ENCODE data around the gene ITGAL.
"Not testable (repeated sequence)": the region's sequence is repeated elsewhere in the genome, so short reads cannot be mapped to it uniquely, and the experiment has no call there.

ITGAL gene

DNA sequence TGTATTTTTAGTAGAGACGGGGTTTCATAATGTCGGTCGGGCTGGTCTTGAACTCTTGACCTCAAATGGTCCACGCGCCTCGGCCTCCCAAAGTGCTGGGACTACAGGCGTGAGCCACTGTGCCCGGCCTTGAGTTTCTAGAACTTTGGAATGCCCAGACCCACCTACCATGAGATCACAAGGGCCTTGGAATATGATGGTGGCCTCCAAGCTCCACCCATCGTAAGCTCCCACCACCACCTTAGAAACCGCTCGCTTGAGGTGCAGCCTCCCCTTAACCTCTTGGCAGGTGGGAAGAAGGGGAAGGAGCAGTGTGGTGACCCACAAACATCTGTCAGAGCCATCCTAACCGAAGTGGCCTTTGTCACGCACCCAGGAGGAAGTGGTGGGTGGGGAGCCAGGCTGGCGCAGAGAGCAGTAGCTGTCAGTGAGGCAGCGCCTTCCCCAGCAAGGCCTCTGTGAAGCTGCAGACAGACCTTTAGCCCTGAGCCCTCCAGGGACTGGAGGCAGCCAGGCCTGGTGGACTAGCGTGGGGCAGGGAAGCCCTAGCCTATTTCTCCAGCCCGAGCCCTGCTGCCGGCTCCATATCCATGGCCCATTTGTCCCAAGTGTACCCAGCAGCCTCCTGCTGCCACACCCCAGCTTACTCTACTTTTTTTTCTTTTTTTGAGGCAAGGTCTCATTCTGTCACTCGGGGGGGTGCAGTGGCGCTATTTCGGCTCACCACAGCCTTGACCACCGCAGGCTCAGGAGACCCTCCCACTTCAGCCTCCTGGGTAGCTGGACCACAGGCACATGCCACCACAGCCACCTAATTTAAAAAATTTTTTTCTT lies 13.8 kb upstream of the ITGAL start:
- H3K4me2 ChIP-seq (ENCODE audit: low read length): peak overlapping the region; percentile 5
- H3K9ac ChIP-seq (ENCODE audit: low read length): peak overlapping the region; percentile 0; the same call in 1 of the 2 replicates
- H3K36me3 ChIP-seq (replicated peaks; ENCODE audit: low read depth, low read length): no peaks in the 10 kb centered on the region
- peaks cover 33% of the 10 kb centered on the region for H3K4me1 ChIP-seq (ENCODE audit: low read length)
- no peaks in the 10 kb centered on the region for H3K27me3 ChIP-seq (ENCODE audit: low read depth, low read length)
- H4K20me1 ChIP-seq (ENCODE audit: insufficient read depth, low read length): no peaks in the 10 kb centered on the region
- no peak overlapping the region for H3K4me3 ChIP-seq (ENCODE audit: low read length)
- TF ChIP-seq EZH2phosphoT487 (IDR thresholded peaks at IDR 0.05; ENCODE audit: low read depth): no peak
- no peaks in the 10 kb centered on the region for H3K9me3 ChIP-seq (ENCODE audit: insufficient read depth, low read length)
- H3K27ac ChIP-seq (ENCODE audit: low read length): no peak overlapping the region
- H3K79me2 ChIP-seq (ENCODE audit: low read length): no peaks in the 10 kb centered on the region
- peak overlapping the region; percentile 56; the same call in 1 of the 2 replicates for H2AFZ ChIP-seq (ENCODE audit: low read depth, low read length)

DNA sequence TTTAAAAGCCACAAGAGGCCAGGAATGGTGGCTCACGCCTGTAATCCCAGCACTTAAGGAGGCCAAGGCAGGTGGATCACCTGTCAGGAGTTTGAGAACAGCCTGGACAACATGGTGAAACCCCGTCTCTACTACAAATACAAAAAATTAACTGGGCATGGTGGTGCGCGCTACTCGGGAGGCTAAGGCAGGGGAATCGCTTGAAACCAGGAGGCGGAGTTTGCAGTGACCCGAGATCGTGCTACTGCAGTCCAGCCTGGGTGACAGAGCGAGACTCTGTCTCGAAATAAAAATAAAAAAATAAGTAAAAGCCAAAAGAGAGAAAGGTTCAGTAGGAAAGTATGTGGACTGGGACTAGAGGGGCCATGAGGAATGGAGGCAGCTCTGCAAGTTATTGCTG lies 13.1 kb upstream of the ITGAL start:
- Histone ChIP-seq H3K4me1 (ENCODE audit: low read length) (peaks cover 31% of the 10 kb centered on the region), H3K9ac (ENCODE audit: low read length) (no peak overlapping the region), H2AFZ (ENCODE audit: low read depth, low read length) (no peak overlapping the region), H3K27ac (ENCODE audit: low read length) (no peak overlapping the region), H3K9me3 (ENCODE audit: insufficient read depth, low read length) (no peaks in the 10 kb centered on the region), H3K4me3 (ENCODE audit: low read length) (no peak overlapping the region), H3K4me2 (ENCODE audit: low read length) (peak overlapping the region; percentile 5), H3K27me3 (ENCODE audit: low read depth, low read length) (no peaks in the 10 kb centered on the region), H3K36me3 (replicated peaks; ENCODE audit: low read depth, low read length) (no peaks in the 10 kb centered on the region), H3K79me2 (ENCODE audit: low read length) (no peaks in the 10 kb centered on the region), H4K20me1 (ENCODE audit: insufficient read depth, low read length) (no peaks in the 10 kb centered on the region)
- TF ChIP-seq EZH2phosphoT487 (IDR thresholded peaks at IDR 0.05; ENCODE audit: low read depth): no peak

DNA sequence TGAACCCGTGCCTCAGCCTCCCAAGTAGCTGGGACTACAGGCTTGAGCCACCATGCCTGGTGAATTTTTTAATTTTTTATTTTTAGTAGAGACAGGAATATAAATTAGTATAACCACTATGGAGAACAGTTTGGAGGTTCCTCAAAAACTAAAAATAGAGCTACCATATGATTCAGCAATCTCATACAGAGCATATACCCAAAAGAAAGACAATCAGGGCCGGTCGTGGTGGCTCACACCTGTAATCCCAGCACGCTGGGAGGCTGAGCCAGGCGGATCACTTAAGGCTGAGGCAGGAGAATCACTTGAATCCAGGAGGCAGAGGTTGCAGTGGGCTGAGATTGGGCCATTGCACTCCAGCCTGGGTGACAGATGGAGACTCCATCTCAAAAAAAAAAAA lies 11.1 kb upstream of the ITGAL start:
- not testable (repeated sequence) for H3K9me3 ChIP-seq (ENCODE audit: insufficient read depth, low read length); H2AFZ ChIP-seq (ENCODE audit: low read depth, low read length); H3K4me3 ChIP-seq (ENCODE audit: low read length); H3K4me2 ChIP-seq (ENCODE audit: low read length); H3K36me3 ChIP-seq (replicated peaks; ENCODE audit: low read depth, low read length); H3K9ac ChIP-seq (ENCODE audit: low read length); H3K79me2 ChIP-seq (ENCODE audit: low read length); H3K27ac ChIP-seq (ENCODE audit: low read length); H4K20me1 ChIP-seq (ENCODE audit: insufficient read depth, low read length); H3K27me3 ChIP-seq (ENCODE audit: low read depth, low read length)
- H3K4me1 ChIP-seq (ENCODE audit: low read length): peaks cover 25% of the 10 kb centered on the region

DNA sequence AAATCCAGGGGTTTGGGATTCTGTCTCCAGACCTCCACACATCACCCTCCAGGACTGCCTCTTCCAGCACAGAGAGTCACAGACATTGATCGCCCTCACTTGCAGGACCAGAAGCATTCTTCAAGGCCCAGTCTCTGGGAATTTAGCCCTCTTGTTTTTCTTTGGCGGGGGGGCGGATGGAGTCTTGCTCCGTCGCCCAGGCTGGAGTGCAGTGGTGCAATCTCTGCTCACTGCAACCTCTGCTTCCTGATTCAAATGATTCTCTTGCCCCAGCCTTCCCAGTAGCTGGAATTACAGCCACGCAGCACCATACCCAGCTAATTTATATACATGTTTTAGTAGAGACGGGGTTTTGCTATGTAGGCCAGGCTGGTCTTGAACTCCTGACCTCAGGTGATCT lies 8.5 kb upstream of the ITGAL start:
- no peaks in the 10 kb centered on the region for H4K20me1 ChIP-seq (ENCODE audit: insufficient read depth, low read length)
- no peaks in the 10 kb centered on the region for H3K27me3 ChIP-seq (ENCODE audit: low read depth, low read length)
- H3K27ac ChIP-seq (ENCODE audit: low read length): no peak overlapping the region
- H3K4me1 ChIP-seq (ENCODE audit: low read length): peaks cover 15% of the 10 kb centered on the region
- H3K9ac ChIP-seq (ENCODE audit: low read length): no peak overlapping the region
- H3K4me3 ChIP-seq (ENCODE audit: low read length): no peak overlapping the region
- H3K79me2 ChIP-seq (ENCODE audit: low read length): no peaks in the 10 kb centered on the region
- H3K36me3 ChIP-seq (replicated peaks; ENCODE audit: low read depth, low read length): no peaks in the 10 kb centered on the region
- H2AFZ ChIP-seq (ENCODE audit: low read depth, low read length): no peak overlapping the region
- H3K9me3 ChIP-seq (ENCODE audit: insufficient read depth, low read length): no peaks in the 10 kb centered on the region
- H3K4me2 ChIP-seq (ENCODE audit: low read length): no peak overlapping the region
- TF ChIP-seq, protein P1, sequence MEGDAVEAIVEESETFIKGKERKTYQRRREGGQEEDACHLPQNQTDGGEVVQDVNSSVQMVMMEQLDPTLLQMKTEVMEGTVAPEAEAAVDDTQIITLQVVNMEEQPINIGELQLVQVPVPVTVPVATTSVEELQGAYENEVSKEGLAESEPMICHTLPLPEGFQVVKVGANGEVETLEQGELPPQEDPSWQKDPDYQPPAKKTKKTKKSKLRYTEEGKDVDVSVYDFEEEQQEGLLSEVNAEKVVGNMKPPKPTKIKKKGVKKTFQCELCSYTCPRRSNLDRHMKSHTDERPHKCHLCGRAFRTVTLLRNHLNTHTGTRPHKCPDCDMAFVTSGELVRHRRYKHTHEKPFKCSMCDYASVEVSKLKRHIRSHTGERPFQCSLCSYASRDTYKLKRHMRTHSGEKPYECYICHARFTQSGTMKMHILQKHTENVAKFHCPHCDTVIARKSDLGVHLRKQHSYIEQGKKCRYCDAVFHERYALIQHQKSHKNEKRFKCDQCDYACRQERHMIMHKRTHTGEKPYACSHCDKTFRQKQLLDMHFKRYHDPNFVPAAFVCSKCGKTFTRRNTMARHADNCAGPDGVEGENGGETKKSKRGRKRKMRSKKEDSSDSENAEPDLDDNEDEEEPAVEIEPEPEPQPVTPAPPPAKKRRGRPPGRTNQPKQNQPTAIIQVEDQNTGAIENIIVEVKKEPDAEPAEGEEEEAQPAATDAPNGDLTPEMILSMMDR (IDR thresholded peaks at IDR 0.05; ENCODE audit: low read depth, low read length): no peak
- no peak for TF ChIP-seq EZH2phosphoT487 (IDR thresholded peaks at IDR 0.05; ENCODE audit: low read depth)

DNA sequence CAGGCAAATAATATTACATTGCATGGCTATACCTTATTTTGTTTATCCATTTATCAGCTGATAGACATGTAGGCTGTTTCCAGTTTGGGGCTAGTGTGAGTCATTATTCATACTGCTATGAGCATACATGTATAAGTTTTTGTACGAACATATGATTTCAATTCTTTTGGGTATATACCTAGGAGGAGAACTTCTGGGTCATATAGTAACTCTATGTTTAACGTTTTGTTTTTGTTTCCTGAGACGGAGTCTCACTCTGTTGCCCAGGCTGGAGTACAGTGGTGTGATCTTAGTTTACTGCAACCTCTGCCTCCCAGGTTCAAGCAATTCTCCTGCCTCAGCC lies 2.4 kb upstream of the ITGAL start:
- Histone ChIP-seq H3K9ac (ENCODE audit: low read length) (no peak overlapping the region; the same call in 1 of the 2 replicates), H3K27ac (ENCODE audit: low read length) (peak overlapping the region; percentile 80), H3K9me3 (ENCODE audit: insufficient read depth, low read length) (no peaks in the 10 kb centered on the region), H3K4me1 (ENCODE audit: low read length) (peaks cover 48% of the 10 kb centered on the region), H2AFZ (ENCODE audit: low read depth, low read length) (0 out of 2 replicates have a peak overlapping the region, but pooled peaks have one; percentile 5), H3K4me2 (ENCODE audit: low read length) (peak overlapping the region; percentile 64), H3K79me2 (ENCODE audit: low read length) (no peaks in the 10 kb centered on the region), H3K4me3 (ENCODE audit: low read length) (peak overlapping the region; percentile 30; the same call in 1 of the 2 replicates), H3K27me3 (ENCODE audit: low read depth, low read length) (no peaks in the 10 kb centered on the region), H4K20me1 (ENCODE audit: insufficient read depth, low read length) (no peaks in the 10 kb centered on the region), H3K36me3 (replicated peaks; ENCODE audit: low read depth, low read length) (peaks cover 6% of the 10 kb centered on the region)
- no peak for TF ChIP-seq EZH2phosphoT487 (IDR thresholded peaks at IDR 0.05; ENCODE audit: low read depth)
- TF ChIP-seq, protein P1 (IDR thresholded peaks at IDR 0.05; ENCODE audit: low read depth, low read length): no peak

All from OCI-LY3 (cell line).